Keratinocyte (primary cell): ENCODE data around the gene SPDYE16. TPM values are rescaled to one million over a fixed set of nuclear protein-coding genes. Genes with fewer than 3 reads are reported as not detected.
"Not testable (repeated sequence)": the region's sequence is repeated elsewhere in the genome, so short reads cannot be mapped to it uniquely, and the experiment has no call there.

Source experiments
- DNase-seq: peaks from one replicate; pipeline ENCODE4 v3.0.0-alpha.2; 2011; ENCODE audit warnings: low read depth, missing footprints, low spot score
- FAIRE-seq: peaks from 2 replicates; lab custom pipeline; 2011; peaks lifted over from hg19 to GRCh38; lab: Jason Lieb, UNC
- H2AFZ ChIP-seq: 2 replicates; pipeline ENCODE4 v1.6.0; 2012; ENCODE audit warnings: low read length, control low read depth, inconsistent platforms; ENCODE audit not compliant: control insufficient read depth
- H3K27ac ChIP-seq: 2 replicates; pipeline ENCODE4 v1.5.1; 2011; ENCODE audit warnings: low read length; ENCODE audit not compliant: control insufficient read depth, insufficient read depth
- H3K27me3 ChIP-seq: 3 replicates; pipeline ENCODE4 v1.6.0; 2011; ENCODE audit warnings: low read length; ENCODE audit not compliant: control insufficient read depth, insufficient read depth; ENCODE audit errors: extremely low read depth
- H3K36me3 ChIP-seq, 2 experiments: 2 replicates in 1 of 2; 3 replicates in 1 of 2; pipeline ENCODE4 v1.5.1; 2011; ENCODE audit warnings: low read length in 2 of 2, mild to moderate bottlenecking in 1 of 2; ENCODE audit not compliant: control insufficient read depth in 2 of 2, insufficient read depth in 2 of 2; ENCODE audit errors: extremely low read depth in 1 of 2
- H3K4me1 ChIP-seq: 3 replicates; pipeline ENCODE4 v1.5.1; 2011; ENCODE audit warnings: low read length; ENCODE audit not compliant: control insufficient read depth, insufficient read depth; ENCODE audit errors: extremely low read depth
- H3K4me2 ChIP-seq: 3 replicates; pipeline ENCODE4 v1.6.0; 2011; ENCODE audit warnings: low read depth, low read length; ENCODE audit not compliant: control insufficient read depth, insufficient read depth; ENCODE audit errors: extremely low read depth
- H3K4me3 ChIP-seq, 3 experiments: fragments of 200-600 bp in 1 of 3; sonication (generic) in 1 of 3; 2 replicates in 2 of 3; 3 replicates in 1 of 3; pipeline ENCODE4 v1.5.1; 2011 to 2016; ENCODE audit warnings: low read length in 3 of 3, mild to moderate bottlenecking in 3 of 3, control low read depth in 2 of 3, inconsistent platforms in 1 of 3, low read depth in 1 of 3, mixed read lengths in 1 of 3, mixed run types in 1 of 3, moderate library complexity in 1 of 3; ENCODE audit not compliant: control insufficient read depth in 2 of 3, insufficient read depth in 2 of 3; ENCODE audit errors: extremely low read depth in 1 of 3
- H3K79me2 ChIP-seq: 2 replicates; pipeline ENCODE4 v1.6.0; 2012; ENCODE audit warnings: low read length; ENCODE audit not compliant: control insufficient read depth, insufficient read depth
- H3K9ac ChIP-seq: 3 replicates; pipeline ENCODE4 v1.6.0; 2011; ENCODE audit warnings: low read length; ENCODE audit not compliant: control insufficient read depth, insufficient read depth; ENCODE audit errors: extremely low read depth
- H3K9me1 ChIP-seq: 3 replicates; pipeline ENCODE4 v1.6.0; 2011; ENCODE audit warnings: low read length; ENCODE audit not compliant: control insufficient read depth, insufficient read depth; ENCODE audit errors: extremely low read depth
- H3K9me3 ChIP-seq: 2 replicates; pipeline ENCODE4 v1.5.1; 2012; ENCODE audit warnings: low read depth, low read length; ENCODE audit not compliant: control insufficient read depth
- H4K20me1 ChIP-seq: 3 replicates; pipeline ENCODE4 v1.6.0; 2011; ENCODE audit warnings: low read length; ENCODE audit not compliant: control insufficient read depth, insufficient read depth; ENCODE audit errors: extremely low read depth
- EZH2 ChIP-seq: IDR thresholded peaks from one replicate; pipeline ENCODE4 v1.6.1; 2012; ENCODE audit warnings: inconsistent platforms, mild to moderate bottlenecking, low read length, moderate library complexity
- dilution Hi-C: fragments of 300-500 bp; cut with MboI; formaldehyde crosslinking; loops from one replicate; pipeline ENCODE4 v1.7.0; 2020; ENCODE audit warnings: low sequenced_read_pairs; ENCODE audit not compliant: extremely low pct_ligation_motif_present
- polyA plus RNA-seq, 5 experiments: library from polyadenylated mRNA; depleted of rRNA in 3 of 5; stranded (reverse) in 3 of 5; stranded (forward) in 1 of 5; unstranded in 1 of 5; fragments of >200 nt; gene quantifications; 1 replicate in 1 of 5; 2 replicates in 3 of 5; 3 replicates in 1 of 5; pipeline versions ENCODE4 v1.2.1 to v1.2.3, GENCODE V29; 2011 to 2012; ENCODE audit warnings: missing spikeins in 2 of 5, low read depth in 1 of 5, low replicate concordance in 1 of 5
- TF ChIP-seq, protein P1 (sequence below), 3 experiments: IDR thresholded peaks in 1 of 3; conservative IDR thresholded peaks in 1 of 3; optimal IDR thresholded peaks in 1 of 3; 2 replicates in 2 of 3; 3 replicates in 1 of 3; pipeline versions ENCODE3 to v1.5.1; 2011; ENCODE audit warnings: low read length in 3 of 3, mild to moderate bottlenecking in 3 of 3, moderate library complexity in 2 of 3, control low read depth in 1 of 3, inconsistent platforms in 1 of 3; ENCODE audit not compliant: insufficient read depth in 2 of 3; ENCODE audit errors: extremely low read depth in 1 of 3

The SPDYE16 gene
- polyA plus RNA-seq, 1 donor (not counting 4 experiments of a cell fraction or from before 2014, with no cell fraction given): not detected

DNA sequence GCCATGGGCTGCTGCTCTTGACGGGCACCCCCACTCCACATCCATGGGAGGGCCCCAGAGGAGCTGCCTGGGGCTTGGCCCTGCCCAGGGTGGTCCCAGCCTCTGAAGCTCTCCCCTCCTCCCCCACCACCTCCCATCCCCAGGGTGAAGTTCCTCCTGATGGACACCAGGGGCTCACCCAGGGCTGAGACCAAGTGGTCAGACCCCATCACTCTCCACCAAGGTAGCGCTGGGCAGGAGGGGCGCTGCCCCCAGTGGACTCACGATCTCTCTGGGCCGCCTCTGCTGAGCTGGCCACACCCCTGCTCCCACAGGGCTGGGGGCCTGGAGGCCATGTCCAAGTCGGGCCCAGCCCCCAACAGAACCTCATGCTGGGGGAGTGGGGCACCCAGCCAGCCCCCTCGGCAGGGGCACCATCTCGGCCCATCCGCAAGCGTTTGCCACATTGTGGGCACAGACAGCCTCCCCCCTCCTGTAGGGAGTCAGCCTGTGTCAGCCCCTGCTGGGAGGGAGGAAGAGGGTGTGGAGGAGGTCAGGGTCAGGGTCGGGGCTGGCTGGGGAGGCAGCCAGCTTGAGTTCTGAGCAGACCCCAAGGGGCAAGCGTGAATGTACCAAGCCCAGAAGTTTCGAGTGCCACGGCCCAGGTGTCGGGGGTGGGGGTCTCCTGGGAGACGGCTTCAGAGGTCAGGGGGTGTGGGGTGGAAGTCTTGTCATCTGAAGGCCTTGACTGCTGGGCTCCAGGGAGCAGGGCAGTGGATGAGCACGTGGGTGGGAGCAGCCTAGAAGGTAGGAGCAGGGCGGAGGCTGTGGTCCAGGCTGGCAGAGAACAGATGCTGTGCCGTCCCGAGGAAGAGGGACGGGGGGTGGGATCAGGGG lies 29.9 kb downstream of the SPDYE16 start:
- Histone ChIP-seq H2AFZ (no peak overlapping the region), H3K36me3 (peaks cover 0 to 3% of the 10 kb centered on the region in 2 experiments), H4K20me1 (no peaks in the 10 kb centered on the region), H3K9me1 (no peaks in the 10 kb centered on the region), H3K9ac (no peak overlapping the region), H3K79me2 (no peaks in the 10 kb centered on the region), H3K4me2 (no peak overlapping the region), H3K27me3 (no peaks in the 10 kb centered on the region), H3K4me1 (peaks cover 10% of the 10 kb centered on the region), H3K9me3 (no peaks in the 10 kb centered on the region), H3K27ac (no peak overlapping the region), H3K4me3 (no peak overlapping the region)
- DNase-seq (no peak), FAIRE-seq (no peak)
- dilution Hi-C loops: no loop called here
- TF ChIP-seq EZH2: no peak
- TF ChIP-seq, protein P1, sequence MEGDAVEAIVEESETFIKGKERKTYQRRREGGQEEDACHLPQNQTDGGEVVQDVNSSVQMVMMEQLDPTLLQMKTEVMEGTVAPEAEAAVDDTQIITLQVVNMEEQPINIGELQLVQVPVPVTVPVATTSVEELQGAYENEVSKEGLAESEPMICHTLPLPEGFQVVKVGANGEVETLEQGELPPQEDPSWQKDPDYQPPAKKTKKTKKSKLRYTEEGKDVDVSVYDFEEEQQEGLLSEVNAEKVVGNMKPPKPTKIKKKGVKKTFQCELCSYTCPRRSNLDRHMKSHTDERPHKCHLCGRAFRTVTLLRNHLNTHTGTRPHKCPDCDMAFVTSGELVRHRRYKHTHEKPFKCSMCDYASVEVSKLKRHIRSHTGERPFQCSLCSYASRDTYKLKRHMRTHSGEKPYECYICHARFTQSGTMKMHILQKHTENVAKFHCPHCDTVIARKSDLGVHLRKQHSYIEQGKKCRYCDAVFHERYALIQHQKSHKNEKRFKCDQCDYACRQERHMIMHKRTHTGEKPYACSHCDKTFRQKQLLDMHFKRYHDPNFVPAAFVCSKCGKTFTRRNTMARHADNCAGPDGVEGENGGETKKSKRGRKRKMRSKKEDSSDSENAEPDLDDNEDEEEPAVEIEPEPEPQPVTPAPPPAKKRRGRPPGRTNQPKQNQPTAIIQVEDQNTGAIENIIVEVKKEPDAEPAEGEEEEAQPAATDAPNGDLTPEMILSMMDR (optimal IDR thresholded peaks at IDR 0.05 in 1 of 3, IDR thresholded peaks at IDR 0.05 in 1 of 3, conservative IDR thresholded peaks at IDR 0.05 in 1 of 3; ENCODE audit: extremely low read depth in 1 of 3, insufficient read depth in 2 of 3, low read length in 3 of 3): peak; percentile 28 to 42 (median 32)

DNA sequence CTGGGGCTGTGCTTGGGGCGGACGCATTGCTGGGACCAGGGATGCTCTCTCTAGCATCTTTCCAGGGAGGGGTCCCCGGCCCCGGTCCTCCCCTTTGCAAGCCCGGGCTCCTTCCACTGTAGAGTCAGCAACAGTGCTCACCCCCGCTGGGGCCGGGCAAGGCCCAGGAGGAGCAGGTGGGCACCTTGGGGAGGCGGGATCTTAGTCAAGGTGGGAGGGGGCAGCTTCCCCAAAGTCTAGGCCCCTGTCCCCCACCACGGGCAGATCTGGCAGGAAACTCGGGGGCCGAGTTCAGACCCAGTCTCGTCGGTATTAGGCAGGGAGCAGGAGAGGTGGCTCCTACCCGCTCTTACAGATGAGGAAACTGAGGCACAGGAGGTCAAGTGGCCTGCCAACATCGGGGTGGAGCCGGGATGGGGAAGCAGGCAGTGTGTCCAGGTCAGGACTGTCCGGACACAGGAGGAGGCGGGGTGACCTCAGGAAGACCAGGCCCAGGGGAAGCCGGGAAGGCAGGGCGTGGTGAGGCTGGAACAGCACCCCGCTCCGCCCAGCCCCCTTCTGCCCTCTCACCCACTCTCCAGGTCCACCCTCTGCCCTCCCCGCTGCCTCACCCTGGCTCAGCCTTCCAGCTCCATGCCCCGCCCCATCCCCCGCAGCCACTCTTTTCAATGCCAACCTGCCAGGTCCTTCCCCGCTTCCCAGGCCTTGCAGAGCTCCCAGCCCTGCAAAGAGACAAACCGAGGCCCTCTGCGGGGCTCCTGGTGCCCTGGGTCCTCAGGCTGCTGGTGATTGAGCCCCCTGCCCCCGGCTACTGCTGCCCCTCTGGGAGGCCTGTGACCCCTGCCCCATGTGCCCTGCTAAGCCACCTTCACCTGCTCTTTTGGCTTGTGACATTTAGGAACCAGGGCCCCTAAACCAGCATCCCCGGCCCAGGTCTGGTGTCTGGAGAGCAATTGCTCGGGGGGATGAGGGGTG lies 30.9 kb downstream of the SPDYE16 start:
- peak overlapping the region; percentile 5 for H3K4me2 ChIP-seq
- dilution Hi-C loops, H3K9ac ChIP-seq: not testable (repeated sequence)

DNA sequence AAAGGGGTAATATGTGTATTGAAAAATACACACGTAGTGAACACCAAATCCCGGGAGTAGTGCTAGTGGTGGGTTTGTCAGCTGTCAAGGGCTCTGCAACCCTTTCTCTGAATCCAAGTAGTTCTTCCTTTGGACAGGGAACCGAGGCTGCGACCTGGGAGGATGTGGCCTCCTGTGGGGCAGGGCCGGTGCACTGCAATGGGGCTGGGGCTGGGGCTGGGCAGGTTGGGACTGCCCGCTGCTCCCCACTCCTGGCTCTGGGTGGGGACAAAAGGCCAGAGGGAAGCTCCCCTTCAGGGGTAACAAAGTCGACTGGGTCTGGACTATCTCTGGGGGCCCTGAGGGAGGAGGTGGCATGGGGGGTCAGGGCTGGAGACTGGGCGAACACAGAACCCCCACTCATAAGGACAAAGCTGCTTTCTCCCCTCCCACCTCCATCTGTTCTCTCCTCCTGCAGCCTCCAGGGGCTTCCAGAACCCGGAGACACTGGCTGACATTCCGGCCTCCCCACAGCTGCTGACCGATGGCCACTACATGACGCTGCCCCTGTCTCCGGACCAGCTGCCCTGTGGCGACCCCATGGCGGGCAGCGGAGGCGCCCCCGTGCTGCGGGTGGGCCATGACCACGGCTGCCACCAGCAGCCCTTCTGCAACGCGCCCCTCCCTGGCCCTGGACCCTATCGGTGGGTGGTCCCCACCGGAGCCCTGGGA lies 31.7 kb downstream of the SPDYE16 start:
- Histone ChIP-seq H3K4me1 (peaks cover 10% of the 10 kb centered on the region), H3K4me2 (peak overlapping the region; percentile 5), H3K4me3 (peak overlapping the region in 1 of 3 experiments; percentile 45)
- H3K27ac ChIP-seq, FAIRE-seq, H3K79me2 ChIP-seq, dilution Hi-C loops, DNase-seq, H3K27me3 ChIP-seq, H2AFZ ChIP-seq, H4K20me1 ChIP-seq, H3K9me1 ChIP-seq, H3K9me3 ChIP-seq, H3K9ac ChIP-seq, H3K36me3 ChIP-seq: not testable (repeated sequence)

More for the DNA sequence above, 30.9 kb downstream of the SPDYE16 start:
- not testable (repeated sequence) for H3K9me1 ChIP-seq, H3K9me3 ChIP-seq, H3K27ac ChIP-seq, H2AFZ ChIP-seq, H3K79me2 ChIP-seq, DNase-seq, H3K4me3 ChIP-seq, H3K27me3 ChIP-seq, H4K20me1 ChIP-seq, H3K36me3 ChIP-seq
- peak; percentile 83 for FAIRE-seq
- H3K4me1 ChIP-seq: peaks cover 10% of the 10 kb centered on the region
